ENCODE results near the gene SERTAD1.

Gene SERTAD1

GRCh38 chr19:40398417-40399131 is 27.2 kb downstream of the SERTAD1 start:
- no peak for DNase-seq

GRCh38 chr19:40397568-40397906 is 28.3 kb downstream of the SERTAD1 start:
- DNase-seq = no peak

GRCh38 chr19:40396886-40397567 is 28.8 kb downstream of the SERTAD1 start:
- DNase-seq = no peak

- DNase-seq = no peak
Measured at GRCh38 chr19:40395956-40396355, 29.8 kb downstream of the SERTAD1 start.

- DNase-seq = no peak
Measured at GRCh38 chr19:40394816-40395210, 31.0 kb downstream of the SERTAD1 start.

- DNase-seq = no peak
Measured at GRCh38 chr19:40393894-40394815, 31.6 kb downstream of the SERTAD1 start.

- DNase-seq = peak; percentile 45
Measured at GRCh38 chr19:40392894-40393517, 32.8 kb downstream of the SERTAD1 start.

GRCh38 chr19:40392123-40392522 is 33.7 kb downstream of the SERTAD1 start:
- no peak for DNase-seq

GRCh38 chr19:40390084-40390742 is 35.6 kb downstream of the SERTAD1 start, which contains the start of gene HIPK4:
Gene HIPK4 (minus strand): TSS chr19:40390181. CDS start chr19:40389902, 279 bp downstream.
- DNase-seq = no peak

- no peak for DNase-seq
Measured at GRCh38 chr19:40389404-40390083, 36.2 kb downstream of the SERTAD1 start.

GRCh38 chr19:40388481-40388880 is 37.3 kb downstream of the SERTAD1 start:
- DNase-seq = no peak

GRCh38 chr19:40387155-40387554 is 38.6 kb downstream of the SERTAD1 start:
- no peak for DNase-seq

GRCh38 chr19:40383668-40384248 is 42.0 kb downstream of the SERTAD1 start:
- DNase-seq = no peak

GRCh38 chr19:40381321-40381720 is 44.5 kb downstream of the SERTAD1 start:
- no peak for DNase-seq

GRCh38 chr19:40380199-40381037 is 45.4 kb downstream of the SERTAD1 start:
- no peak for DNase-seq

GRCh38 chr19:40379446-40380198 is 46.2 kb downstream of the SERTAD1 start:
- DNase-seq = no peak

- no peak for DNase-seq
Measured at GRCh38 chr19:40378509-40378908, 47.3 kb downstream of the SERTAD1 start.

- no peak for DNase-seq
Measured at GRCh38 chr19:40377876-40378385, 47.9 kb downstream of the SERTAD1 start.

- DNase-seq = no peak
Measured at GRCh38 chr19:40376286-40376862, 49.4 kb downstream of the SERTAD1 start.

Measured in 8988T (cell line).